Skeletal muscle cell (primary cell): ENCODE results near the gene TRPM5.

Source experiments
- DNase-seq: peaks from one replicate; pipeline ENCODE4 v3.0.0-alpha.2; 2010; ENCODE audit warnings: low read depth
- H3K4me3 ChIP-seq: 2 replicates; pipeline ENCODE4 v1.5.1; 2011; ENCODE audit warnings: low read depth, mild to moderate bottlenecking, control low read depth, low read length, moderate library complexity

TRPM5 gene

DNA sequence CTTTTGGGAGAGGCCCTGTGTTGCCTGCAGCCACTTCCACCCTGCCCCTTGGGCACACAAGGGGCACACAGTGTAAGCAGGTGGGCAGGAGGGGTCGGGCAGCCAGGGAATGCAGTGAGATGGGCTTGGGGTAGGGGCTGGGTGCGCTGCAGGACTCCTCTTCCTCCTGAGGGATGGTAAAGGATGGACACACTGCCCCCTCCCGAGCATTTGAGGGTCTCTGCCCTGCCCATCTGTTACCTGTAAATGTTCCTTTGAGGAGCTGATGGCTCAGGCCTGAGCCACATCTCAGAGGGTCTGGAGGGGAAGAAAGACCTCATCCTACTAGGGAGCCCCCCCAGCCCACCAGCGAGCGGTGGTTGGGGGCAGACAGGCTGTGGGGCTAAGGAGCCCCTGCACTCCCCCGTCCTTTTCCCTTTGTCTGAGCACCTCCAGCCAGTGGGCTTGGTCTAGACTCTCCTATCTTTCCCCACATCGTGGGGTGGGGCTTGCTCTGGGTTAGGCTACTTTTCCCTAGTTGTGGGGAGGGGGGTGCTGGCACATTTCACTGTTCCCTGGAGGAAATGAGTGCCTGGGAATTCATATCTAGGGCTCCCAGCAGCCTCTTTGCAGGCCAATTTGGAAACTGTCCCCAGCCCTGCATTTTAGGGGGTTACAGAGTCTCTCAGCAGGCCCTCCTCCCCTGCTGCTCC is 45.5 kb downstream of the TRPM5 start:
- H3K4me3 ChIP-seq = peak overlapping the region; percentile 74

DNA sequence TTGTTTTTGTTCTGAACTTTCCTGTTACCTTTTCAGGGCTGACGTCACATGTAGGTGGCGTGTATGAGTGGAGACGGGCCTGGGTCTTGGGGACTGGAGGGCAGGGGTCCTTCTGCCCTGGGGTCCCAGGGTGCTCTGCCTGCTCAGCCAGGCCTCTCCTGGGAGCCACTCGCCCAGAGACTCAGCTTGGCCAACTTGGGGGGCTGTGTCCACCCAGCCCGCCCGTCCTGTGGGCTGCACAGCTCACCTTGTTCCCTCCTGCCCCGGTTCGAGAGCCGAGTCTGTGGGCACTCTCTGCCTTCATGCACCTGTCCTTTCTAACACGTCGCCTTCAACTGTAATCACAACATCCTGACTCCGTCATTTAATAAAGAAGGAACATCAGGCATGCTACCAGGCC is 47.3 kb downstream of the TRPM5 start:
- no peak for DNase-seq
- H3K4me3 ChIP-seq = no peak overlapping the region

More for the DNA sequence above, 45.5 kb downstream of the TRPM5 start:
- DNase-seq = no peak

DNA sequence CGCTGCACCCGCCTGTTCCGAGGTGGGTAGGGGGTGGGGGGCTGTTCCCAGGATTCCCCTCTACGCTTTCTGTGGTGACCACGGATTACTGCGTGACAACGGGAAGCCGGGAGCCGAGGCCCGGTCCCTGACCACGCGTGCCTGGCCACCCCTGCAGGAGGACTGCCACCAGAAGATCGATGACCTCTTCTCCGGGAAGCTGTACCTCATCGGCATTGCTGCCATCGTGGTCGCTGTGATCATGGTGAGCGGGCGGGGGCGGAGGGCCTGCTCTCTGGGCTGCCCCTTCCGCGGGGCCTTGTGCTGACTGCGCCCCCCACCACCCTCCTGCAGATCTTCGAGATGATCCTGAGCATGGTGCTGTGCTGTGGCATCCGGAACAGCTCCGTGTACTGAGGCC is 47.8 kb downstream of the TRPM5 start:
- DNase-seq = no peak

DNA sequence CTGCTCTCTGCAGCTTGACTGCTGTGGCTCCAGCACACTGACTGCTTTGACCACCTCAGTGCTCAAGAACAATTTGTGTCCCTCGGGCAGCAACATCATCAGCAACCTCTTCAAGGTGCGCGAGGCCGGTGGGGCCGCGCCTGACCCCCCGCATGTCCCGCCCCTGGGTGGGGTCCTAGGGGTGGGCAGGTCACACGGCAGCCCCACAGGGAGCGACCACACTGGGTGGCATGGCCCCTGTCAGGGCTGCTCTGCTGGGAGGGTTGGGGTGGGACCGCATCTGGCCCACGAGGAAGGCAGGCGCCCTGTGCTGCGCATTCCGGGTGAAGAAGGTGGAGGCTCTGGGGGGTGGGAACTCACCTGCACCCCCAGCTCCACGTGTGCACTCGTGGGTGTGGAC is 48.5 kb downstream of the TRPM5 start:
- no peak for DNase-seq
- no peak overlapping the region for H3K4me3 ChIP-seq

More for the DNA sequence above, 47.8 kb downstream of the TRPM5 start:
- H3K4me3 ChIP-seq = no peak overlapping the region

DNA sequence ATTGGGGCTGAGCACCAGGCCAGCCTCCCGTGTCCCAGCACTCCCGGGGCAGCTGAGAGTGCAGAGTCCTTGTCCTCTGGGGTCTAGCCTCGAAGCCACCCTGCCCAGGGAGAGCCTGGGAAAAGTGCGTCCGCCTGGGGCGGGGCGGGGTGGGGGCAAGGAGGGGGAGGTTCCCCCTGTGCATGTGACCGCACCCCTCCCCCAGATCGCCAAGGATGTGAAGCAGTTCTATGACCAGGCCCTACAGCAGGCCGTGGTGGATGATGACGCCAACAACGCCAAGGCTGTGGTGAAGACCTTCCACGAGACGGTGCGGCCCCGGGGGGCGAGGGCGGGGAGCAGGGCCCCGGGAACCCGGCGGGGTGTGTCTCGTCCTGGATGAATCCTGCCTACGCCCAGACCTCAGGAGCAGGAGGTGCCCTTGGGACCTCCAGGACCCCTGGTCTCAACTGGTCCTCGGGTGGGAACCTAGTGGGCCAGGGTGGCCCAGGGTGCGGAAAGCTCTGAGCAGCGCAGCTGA is 49.0 kb downstream of the TRPM5 start:
- H3K4me3 ChIP-seq = no peak overlapping the region
- DNase-seq = no peak

DNA sequence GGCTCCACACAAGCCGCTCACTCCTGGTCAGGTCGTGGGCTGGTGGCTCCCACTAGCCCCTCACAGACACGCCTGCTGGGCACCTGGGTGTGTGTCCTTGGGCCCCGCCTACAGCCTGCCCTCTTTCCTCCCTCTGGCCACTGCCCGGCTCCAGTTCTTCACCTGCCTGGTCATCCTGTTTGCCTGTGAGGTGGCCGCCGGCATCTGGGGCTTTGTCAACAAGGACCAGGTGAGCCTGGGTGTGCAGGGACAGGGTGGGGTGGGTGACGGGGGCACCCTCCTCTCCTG is 49.6 kb downstream of the TRPM5 start:
- no peak for DNase-seq
- no peak overlapping the region for H3K4me3 ChIP-seq
